NCI-H226 (cell line): ENCODE results near the gene SRPK1.

Experiments
- DNase-seq: peaks from one replicate; pipeline ENCODE4 v3.0.0-alpha.2; 2015

SRPK1 gene

GRCh38 chr6:35809809-35810208 lies 111.1 kb downstream of the SRPK1 start:
- DNase-seq = no peak

GRCh38 chr6:35808688-35809087 lies 112.2 kb downstream of the SRPK1 start:
- peak; percentile 64 for DNase-seq

- peak; percentile 50 for DNase-seq
Measured at GRCh38 chr6:35804996-35805736, 115.7 kb downstream of the SRPK1 start, which contains the start of gene LHFPL5. LHFPL5 (plus strand) TSS chr6:35805352; CDS start chr6:35805671, 319 bp downstream.

- no peak for DNase-seq
Measured at GRCh38 chr6:35801148-35801547, 119.8 kb downstream of the SRPK1 start.

GRCh38 chr6:35798706-35799105 lies 122.2 kb downstream of the SRPK1 start:
- no peak for DNase-seq

GRCh38 chr6:35797837-35798526 lies 122.9 kb downstream of the SRPK1 start:
- DNase-seq = no peak

- DNase-seq = no peak
Measured at GRCh38 chr6:35796236-35796635, 124.7 kb downstream of the SRPK1 start.

- DNase-seq = no peak
Measured at GRCh38 chr6:35795453-35796071, 125.3 kb downstream of the SRPK1 start.

GRCh38 chr6:35794536-35795452 lies 126.1 kb downstream of the SRPK1 start:
- DNase-seq = no peak

GRCh38 chr6:35790683-35791082 lies 130.2 kb downstream of the SRPK1 start:
- no peak for DNase-seq

- no peak for DNase-seq
Measured at GRCh38 chr6:35788423-35788982, 132.4 kb downstream of the SRPK1 start.

GRCh38 chr6:35787266-35788218 lies 133.4 kb downstream of the SRPK1 start:
- no peak for DNase-seq

- no peak for DNase-seq
Measured at GRCh38 chr6:35786810-35787209, 134.1 kb downstream of the SRPK1 start.

- DNase-seq = no peak
Measured at GRCh38 chr6:35786272-35786671, 134.6 kb downstream of the SRPK1 start.

- no peak for DNase-seq
Measured at GRCh38 chr6:35784200-35784599, 136.7 kb downstream of the SRPK1 start.
